ENCODE data around the gene GREM2. TPM values are rescaled to one million over a fixed set of nuclear protein-coding genes. Genes with fewer than 3 reads are reported as not detected.

The GREM2 gene
- total and polyA plus RNA-seq, 10 of the 15 experiments (the other 5 are each of a cell fraction or from before 2014, with no cell fraction given) = not detected

DNA sequence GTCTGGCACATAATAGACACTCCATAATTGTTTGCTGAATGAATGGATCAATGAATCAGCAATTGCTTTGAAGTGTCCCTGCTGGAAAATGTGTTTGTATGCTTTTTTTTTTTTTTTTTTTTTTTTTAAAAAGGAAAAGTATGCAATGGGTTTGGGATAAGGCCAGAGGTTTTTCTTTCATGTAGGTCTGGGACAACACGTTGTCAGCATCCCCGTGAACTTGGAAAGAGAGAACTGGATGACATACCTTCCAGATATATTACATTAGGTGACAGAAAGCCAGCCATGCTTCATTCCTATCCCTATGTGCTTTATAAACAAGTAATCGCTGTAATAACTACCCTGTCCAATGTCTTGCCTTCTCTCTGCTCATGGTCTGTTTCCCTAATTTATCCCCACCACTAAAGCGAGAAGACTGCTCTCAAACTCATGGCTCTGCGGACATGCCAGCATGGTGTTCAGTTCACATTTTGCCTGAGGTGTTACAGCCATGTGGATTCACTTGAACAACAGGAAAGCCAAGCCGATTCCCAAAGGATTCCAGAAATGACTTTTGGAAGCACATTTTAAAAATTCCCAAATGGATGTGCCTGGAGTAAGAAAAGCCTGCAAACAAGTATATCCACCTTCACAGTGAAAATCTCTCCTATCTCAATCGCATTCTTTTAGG lies 34.8 kb upstream of the GREM2 start:
- in situ Hi-C loops (cut with MboI) (no loop called here), intact Hi-C loops (cut with micrococcal nuclease; ENCODE audit: unreplicated experiment) (no loop called here)
- ATAC-seq (no peak), DNase-seq (ENCODE audit: low read depth, low spot score) (no peak), FAIRE-seq (no peak)
- no peaks in the 10 kb centered on the region for H3K4me1 ChIP-seq (ENCODE audit: control insufficient read depth, insufficient read depth, low read length)
- TF ChIP-seq, protein P1, sequence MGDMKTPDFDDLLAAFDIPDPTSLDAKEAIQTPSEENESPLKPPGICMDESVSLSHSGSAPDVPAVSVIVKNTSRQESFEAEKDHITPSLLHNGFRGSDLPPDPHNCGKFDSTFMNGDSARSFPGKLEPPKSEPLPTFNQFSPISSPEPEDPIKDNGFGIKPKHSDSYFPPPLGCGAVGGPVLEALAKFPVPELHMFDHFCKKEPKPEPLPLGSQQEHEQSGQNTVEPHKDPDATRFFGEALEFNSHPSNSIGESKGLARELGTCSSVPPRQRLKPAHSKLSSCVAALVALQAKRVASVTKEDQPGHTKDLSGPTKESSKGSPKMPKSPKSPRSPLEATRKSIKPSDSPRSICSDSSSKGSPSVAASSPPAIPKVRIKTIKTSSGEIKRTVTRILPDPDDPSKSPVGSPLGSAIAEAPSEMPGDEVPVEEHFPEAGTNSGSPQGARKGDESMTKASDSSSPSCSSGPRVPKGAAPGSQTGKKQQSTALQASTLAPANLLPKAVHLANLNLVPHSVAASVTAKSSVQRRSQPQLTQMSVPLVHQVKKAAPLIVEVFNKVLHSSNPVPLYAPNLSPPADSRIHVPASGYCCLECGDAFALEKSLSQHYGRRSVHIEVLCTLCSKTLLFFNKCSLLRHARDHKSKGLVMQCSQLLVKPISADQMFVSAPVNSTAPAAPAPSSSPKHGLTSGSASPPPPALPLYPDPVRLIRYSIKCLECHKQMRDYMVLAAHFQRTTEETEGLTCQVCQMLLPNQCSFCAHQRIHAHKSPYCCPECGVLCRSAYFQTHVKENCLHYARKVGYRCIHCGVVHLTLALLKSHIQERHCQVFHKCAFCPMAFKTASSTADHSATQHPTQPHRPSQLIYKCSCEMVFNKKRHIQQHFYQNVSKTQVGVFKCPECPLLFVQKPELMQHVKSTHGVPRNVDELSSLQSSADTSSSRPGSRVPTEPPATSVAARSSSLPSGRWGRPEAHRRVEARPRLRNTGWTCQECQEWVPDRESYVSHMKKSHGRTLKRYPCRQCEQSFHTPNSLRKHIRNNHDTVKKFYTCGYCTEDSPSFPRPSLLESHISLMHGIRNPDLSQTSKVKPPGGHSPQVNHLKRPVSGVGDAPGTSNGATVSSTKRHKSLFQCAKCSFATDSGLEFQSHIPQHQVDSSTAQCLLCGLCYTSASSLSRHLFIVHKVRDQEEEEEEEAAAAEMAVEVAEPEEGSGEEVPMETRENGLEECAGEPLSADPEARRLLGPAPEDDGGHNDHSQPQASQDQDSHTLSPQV (IDR thresholded peaks at IDR 0.05) = no peak
- TF ChIP-seq SMAD5 (IDR thresholded peaks at IDR 0.05; ENCODE audit: low read depth) (no peak), E2F8 (IDR thresholded peaks at IDR 0.05; ENCODE audit: low read depth, partially characterized antibody) (no peak), IRF5 (IDR thresholded peaks at IDR 0.05; ENCODE audit: borderline replicate concordance) (no peak), YY1 (IDR thresholded peaks at IDR 0.05; ENCODE audit: low read depth, low read length) (no peak), ZNF274 (IDR thresholded peaks at IDR 0.05; ENCODE audit: insufficient read depth, insufficient read length) (no peak), KAT2A (conservative IDR thresholded peaks at IDR 0.05; ENCODE audit: control insufficient read depth, low read depth, low read length) (no peak)
- H3K79me2 ChIP-seq (ENCODE audit: control insufficient read depth, insufficient read depth, low read length) = no peaks in the 10 kb centered on the region
- no peak overlapping the region for H3K4me3 ChIP-seq
- H3K9ac ChIP-seq (ENCODE audit: control insufficient read depth, insufficient read depth, low read length) = no peak overlapping the region
- H3K4me2 ChIP-seq (ENCODE audit: control insufficient read depth, insufficient read depth) = no peak overlapping the region
- ChIA-PET POLR2A (no interaction called here), RAD21 (ENCODE audit: unreplicated experiment) (no interaction called here), SMC1A (ENCODE audit: uncharacterized antibody, unreplicated experiment) (interaction anchor here (0.7 kb wide), 1 partner anchor 1388 kb away, joined by 3 read pairs; no protein-coding TSS in a partner anchor), CTCF (no interaction called here)
- no peaks in the 10 kb centered on the region; a peak in 1 of 4 replicates for H3K27me3 ChIP-seq (replicated peaks in 1 of 2; ENCODE audit: control insufficient read depth in 2 of 2, insufficient read depth in 2 of 2, low read length in 1 of 2)
- no peaks in the 10 kb centered on the region for H3K36me3 ChIP-seq (ENCODE audit: control insufficient read depth in 2 of 2, insufficient read depth in 2 of 2, low read length in 1 of 2)
- H4K20me1 ChIP-seq (ENCODE audit: control insufficient read depth, insufficient read depth) = no peaks in the 10 kb centered on the region
- H2AFZ ChIP-seq (ENCODE audit: control insufficient read depth, low read depth, low read length) = no peak overlapping the region
- H3K9me3 ChIP-seq (replicated peaks; ENCODE audit: control insufficient read depth, insufficient read depth, low read length) = no peaks in the 10 kb centered on the region
- BruUV-seq (replicated peaks) = no TSS peak
- 12% methylated on average over 7 of the region's 7 CpGs for WGBS (ENCODE audit: insufficient coverage, insufficient replicate concordance, low lambda C conversion rate, missing lambda C conversion rate)
- no peak overlapping the region for H3K27ac ChIP-seq (ENCODE audit: control insufficient read depth, insufficient read depth)

All from GM12878 (cell line).